ENCODE results near the gene CLCA1. TPM values are rescaled to one million over a fixed set of nuclear protein-coding genes. Genes with fewer than 3 reads are reported as not detected.

Gene CLCA1
- total RNA-seq, 1 experiment from 2014 or later: not detected

GRCh38 chr1:86461482-86461881, 7.2 kb upstream of the CLCA1 start:
- DNase-seq (ENCODE audit: low read depth): no peak

DNA sequence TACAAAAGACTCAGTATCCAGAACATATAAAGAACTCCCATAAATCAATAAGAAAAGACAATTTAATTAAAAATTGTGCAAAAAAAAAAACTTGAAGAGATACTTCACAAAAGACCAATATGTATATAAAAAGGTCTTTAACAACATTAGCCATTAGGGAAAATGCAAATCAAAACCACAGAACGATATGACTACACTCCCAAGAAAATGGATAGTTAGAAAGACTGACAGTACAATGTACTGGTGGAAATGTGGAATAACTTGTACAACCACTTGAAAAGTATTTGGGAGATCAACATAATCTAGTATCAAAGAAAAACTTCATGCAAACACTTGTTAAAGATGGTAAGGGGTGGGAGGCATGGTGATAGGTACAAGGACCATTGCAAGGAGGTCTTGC, 3.9 kb upstream of the CLCA1 start:
- no peak for DNase-seq (ENCODE audit: low read depth)

- no peak for DNase-seq (ENCODE audit: low read depth)
These were observed 2.5 kb upstream of the CLCA1 start for GRCh38 chr1:86466109-86466844.

- DNase-seq (ENCODE audit: low read depth): peak; percentile 5
These were observed 1.7 kb upstream of the CLCA1 start for GRCh38 chr1:86466986-86467385.

GRCh38 chr1:86470859-86471258, 2.1 kb downstream of the CLCA1 start:
- DNase-seq (ENCODE audit: low read depth): no peak

DNA sequence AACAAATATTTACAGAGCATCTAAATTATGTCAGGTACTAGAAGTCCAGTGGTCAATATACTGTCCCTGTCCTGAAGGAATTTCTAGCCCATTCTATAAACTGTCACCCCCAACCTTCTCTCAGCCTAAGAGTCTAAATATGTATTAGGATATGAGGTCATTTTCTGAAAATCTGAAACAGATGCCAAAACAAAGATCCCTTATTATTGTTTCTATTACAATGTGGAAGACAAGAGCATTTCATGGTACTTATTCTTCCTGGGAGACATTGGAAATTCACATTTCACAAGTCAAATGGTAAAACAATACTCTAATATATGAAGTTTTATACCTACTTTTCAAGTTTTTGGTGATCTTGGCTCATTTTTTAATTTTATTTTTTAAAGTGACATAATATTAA, 2.6 kb downstream of the CLCA1 start:
- no peak for DNase-seq (ENCODE audit: low read depth)

DNA sequence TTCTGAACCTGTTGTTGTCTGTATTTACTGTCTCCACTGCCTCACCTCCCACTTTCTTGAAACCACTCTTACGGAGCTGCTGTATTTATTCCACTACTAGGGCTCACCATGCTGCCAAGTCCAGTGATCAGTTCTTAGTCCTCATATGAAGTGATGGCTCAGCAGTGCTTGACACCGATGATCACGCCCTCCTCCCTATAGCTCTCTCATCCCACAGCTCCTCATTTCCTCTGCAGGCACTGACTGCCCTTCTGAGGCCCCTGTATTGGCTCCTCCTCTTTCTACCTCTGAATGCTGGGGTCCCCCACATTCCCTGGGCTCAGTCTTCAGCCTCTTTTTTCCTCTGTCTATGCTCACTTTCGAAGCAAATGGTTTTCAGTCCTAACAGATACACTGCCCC, 3.4 kb downstream of the CLCA1 start:
- DNase-seq (ENCODE audit: low read depth): no peak

DNA sequence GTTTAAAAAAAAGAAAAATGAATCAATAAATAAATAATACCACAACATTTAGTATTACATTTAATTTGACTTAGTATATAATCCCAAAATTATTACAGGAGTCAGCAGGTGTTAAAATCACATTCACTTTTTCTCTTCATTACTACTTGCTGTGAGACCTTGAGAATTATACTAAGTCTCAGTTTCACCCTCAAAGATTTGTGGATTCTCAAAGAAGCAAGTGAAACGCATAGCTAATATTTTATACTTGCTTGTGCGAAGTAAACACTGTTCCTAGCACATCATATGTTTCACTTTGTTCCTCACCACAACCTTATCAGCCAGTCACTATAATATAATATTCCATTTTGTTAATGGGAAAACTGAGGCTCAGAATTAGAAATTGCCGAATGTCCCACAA, 4.0 kb downstream of the CLCA1 start:
- DNase-seq (ENCODE audit: low read depth): no peak

DNA sequence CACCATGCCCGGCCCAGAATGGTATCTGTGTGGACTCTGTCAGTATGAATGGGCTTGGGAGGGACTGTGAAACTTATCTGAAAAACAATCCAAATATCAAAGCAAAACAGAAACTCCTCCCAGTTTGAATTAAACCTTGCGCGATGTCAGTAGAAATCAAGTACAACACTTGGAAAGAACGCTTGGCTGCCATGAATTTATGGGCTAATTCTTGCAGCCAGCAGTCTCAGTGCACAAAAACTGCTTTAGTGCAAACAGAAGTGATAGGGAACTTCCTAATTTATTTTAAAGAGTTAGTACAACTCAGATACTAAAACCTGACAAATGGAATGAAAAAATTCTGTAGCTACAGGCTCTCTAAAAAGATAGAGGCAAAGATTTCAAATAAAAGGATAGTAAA, 8.5 kb downstream of the CLCA1 start:
- DNase-seq (ENCODE audit: low read depth): no peak

DNA sequence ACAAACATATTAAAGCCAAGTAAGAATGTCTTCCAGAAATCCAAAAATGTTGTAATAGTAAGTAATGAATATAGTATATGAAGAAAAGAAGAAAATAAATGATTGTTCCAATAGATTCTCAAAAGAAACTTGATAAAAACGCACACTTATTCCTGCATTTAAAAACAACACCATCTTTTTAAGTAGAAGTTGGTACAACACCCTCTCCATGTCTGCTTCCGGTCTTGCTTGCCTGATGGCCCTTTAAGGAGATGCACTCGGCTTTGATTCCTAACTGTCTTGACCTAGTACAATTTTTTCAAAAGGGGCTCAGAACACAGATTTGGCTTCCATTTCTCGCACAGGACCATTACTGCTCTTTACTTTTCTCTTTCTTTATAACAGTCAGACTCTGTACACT, 9.0 kb downstream of the CLCA1 start:
- DNase-seq (ENCODE audit: low read depth): no peak

DNA sequence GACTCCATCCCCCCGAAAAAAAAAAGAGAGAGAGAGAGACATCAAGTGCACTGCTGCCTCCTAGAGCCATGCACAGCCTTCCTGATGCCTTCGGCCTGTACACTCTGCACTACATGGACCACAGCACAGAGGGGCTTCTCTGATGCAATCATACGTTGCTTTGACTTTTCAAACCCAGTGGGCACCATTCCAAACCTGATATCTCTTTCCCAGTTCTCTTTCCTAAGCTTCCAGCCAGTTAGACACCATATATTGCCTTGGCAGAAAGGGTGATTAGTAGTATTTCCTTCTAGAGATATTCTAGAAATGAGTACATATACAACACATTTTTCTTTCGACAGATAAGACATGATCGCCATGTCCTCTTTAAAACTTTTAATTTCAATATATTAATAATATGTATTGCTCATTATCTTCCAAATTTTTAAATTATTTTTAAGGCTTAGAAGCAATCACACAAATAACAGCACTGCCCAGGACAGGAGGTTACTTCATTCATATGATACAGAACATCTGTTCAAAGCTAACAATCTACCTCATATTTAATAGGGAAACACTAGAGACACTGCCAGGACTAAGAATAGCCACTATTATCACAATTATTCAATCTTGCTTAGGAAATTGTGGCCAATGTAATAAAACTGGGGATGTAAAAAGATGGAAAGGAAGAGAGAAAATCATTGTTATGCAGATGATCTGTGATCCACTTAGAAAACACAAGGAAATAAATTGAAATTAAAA, 9.9 kb downstream of the CLCA1 start:
- DNase-seq (ENCODE audit: low read depth): no peak

DNA sequence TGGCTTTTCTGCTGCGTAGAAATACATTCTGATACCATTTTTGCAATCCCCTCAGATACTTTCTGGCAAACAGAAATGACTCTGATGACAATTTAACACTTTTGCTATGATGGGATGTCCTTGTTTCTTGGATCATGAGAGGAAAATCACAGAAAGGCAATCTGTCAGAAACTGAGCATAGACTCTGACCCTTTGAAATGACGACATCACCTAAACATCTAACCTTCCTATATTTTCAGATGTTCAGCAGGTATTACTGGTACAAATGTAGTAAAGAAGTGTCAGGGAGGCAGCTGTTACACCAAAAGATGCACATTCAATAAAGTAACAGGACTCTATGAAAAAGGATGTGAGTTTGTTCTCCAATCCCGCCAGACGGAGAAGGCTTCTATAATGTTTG, 13.2 kb downstream of the CLCA1 start:
- DNase-seq (ENCODE audit: low read depth): no peak

GRCh38 chr1:86487131-86487810, 18.5 kb downstream of the CLCA1 start:
- DNase-seq (ENCODE audit: low read depth): peak; percentile 83

DNA sequence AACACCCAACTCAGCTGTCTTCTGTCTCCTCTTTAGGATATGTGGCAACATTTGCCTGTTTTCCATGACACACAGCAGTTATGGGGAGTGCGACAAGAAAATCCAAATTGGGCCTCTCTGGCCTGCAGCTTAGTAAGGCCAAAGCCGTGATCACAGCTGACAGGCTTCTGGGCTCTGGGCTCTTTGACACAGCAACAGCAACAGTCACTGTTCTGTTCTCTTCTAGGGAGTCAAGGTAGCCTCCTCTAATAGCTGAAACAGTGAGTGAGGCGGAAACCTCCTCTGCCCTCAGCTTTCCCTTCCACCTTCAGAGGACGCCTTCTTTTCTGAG, 19.0 kb downstream of the CLCA1 start:
- peak; percentile 15 for DNase-seq (ENCODE audit: low read depth)

GRCh38 chr1:86489242-86489878, 20.6 kb downstream of the CLCA1 start:
- DNase-seq (ENCODE audit: low read depth): no peak

DNA sequence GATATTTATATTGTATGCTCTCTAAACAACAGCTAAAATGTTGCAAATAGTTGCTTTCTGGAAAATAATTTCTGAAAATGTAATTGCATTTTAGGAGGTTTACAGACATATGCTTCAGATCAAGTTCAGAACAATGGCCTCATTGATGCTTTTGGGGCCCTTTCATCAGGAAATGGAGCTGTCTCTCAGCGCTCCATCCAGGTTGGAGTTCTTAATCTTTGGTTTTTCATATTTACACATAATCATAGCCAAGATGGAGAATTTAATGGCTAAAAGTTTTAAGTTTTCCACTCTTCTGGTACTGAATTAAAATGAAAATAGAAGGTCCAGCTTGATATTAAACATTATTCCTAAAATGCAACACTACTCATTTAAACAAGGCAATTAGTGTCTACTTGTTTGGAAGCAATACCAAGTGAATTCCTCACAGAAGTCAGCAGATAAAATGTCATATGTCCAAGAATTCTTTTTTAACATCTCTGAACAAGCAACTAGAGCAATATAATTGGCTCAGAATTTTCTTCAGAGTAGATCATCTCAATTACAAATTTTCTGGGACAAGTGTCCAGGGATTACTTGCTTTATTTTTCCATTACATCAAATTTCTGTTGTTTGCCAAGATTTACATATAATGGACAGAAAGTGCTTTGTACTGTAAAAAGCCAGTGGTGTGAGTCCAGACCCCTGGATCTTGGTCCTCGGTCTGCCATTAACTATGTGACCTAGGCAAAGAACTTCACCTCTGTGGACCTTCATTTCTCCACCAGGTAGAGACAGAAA, 22.6 kb downstream of the CLCA1 start:
- no peak for DNase-seq (ENCODE audit: low read depth)

GRCh38 chr1:86498281-86498680, 29.6 kb downstream of the CLCA1 start:
- DNase-seq (ENCODE audit: low read depth): no peak

- DNase-seq (ENCODE audit: low read depth): peak; percentile 35
These were observed 31.4 kb downstream of the CLCA1 start for GRCh38 chr1:86499987-86500593.

DNA sequence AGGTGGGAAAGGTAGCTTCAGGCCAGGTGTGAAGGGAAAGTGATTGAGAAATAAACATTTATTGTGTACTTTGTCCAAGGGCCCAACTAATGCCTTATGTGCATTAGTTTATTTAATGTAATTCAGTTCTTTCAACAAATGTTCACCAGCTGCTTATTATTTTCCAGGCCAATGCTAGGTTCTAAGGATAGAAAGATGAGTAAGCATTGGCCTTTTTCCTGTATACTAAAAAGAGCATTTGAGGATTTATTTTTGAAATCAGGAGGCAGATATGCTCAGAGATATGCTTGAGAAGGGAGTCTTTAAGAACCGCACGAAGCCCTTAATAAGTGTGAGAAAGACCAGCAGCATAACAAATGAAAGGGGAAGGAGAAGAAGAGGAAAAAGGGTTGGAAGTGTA, 32.0 kb downstream of the CLCA1 start:
- DNase-seq (ENCODE audit: low read depth): no peak

GRCh38 chr1:86502125-86502646, 33.5 kb downstream of the CLCA1 start:
- DNase-seq (ENCODE audit: low read depth): peak; percentile 19

Data from LHCN-M2 (cell line).